Activated CD4-positive, alpha-beta memory T cell treated with anti-CD3 and anti-CD28 coated beads for 36 hours (primary cell): ENCODE measurements around the gene MAPK1. TPM values are rescaled to one million over a fixed set of nuclear protein-coding genes. Genes with fewer than 3 reads are reported as not detected.
"Not testable (repeated sequence)": the region's sequence is repeated elsewhere in the genome, so short reads cannot be mapped to it uniquely, and the experiment has no call there.

Source experiments
- CTCF ChIA-PET: fragments of 350-600 bp; sonication (Branson Sonifier 250); formaldehyde crosslinking; loops from one replicate; lab custom pipeline; 2021; ENCODE audit warnings: antibody characterized with exemption, inconsistent platforms; lab: Charles Lee
- POLR2A ChIA-PET: fragments of 350-600 bp; sonication (Branson Sonifier 250); formaldehyde crosslinking; loops from one replicate; lab custom pipeline; 2021; ENCODE audit warnings: antibody characterized with exemption; lab: Charles Lee
- DNase-seq: peaks from one replicate; pipeline ENCODE4 v3.0.0-alpha.2; 2020
- H3K27ac Mint-ChIP-seq: one replicate; pipeline ENCODE4 v1.8.0; 2021; ENCODE audit warnings: mixed read lengths
- H3K27me3 Mint-ChIP-seq: one replicate; pipeline ENCODE4 v1.8.0; 2021; ENCODE audit warnings: mixed read lengths
- H3K36me3 Mint-ChIP-seq: one replicate; pipeline ENCODE4 v1.8.0; 2021; ENCODE audit warnings: mixed read lengths
- H3K4me1 Mint-ChIP-seq: one replicate; pipeline ENCODE4 v1.8.0; 2021; ENCODE audit warnings: low read depth, mixed read lengths
- H3K4me3 Mint-ChIP-seq: one replicate; pipeline ENCODE4 v1.8.0; 2021; ENCODE audit warnings: mild to moderate bottlenecking, mixed read lengths
- H3K9me3 Mint-ChIP-seq: one replicate; pipeline ENCODE4 v1.8.0; 2021; ENCODE audit warnings: mixed read lengths
- intact Hi-C: fragments of 100-400 bp; cut with micrococcal nuclease; formaldehyde crosslinking; loops from one replicate; pipeline ENCODE4 v1.15.1; 2023
- total RNA-seq, 2 experiments: library from RNA; stranded (reverse); gene quantifications; one replicate each; pipeline ENCODE4 v1.2.3, GENCODE V29; 2021

MAPK1 gene
- total RNA-seq, 2 experiments from 2014 or later = 70.2 to 75.6 TPM

DNA sequence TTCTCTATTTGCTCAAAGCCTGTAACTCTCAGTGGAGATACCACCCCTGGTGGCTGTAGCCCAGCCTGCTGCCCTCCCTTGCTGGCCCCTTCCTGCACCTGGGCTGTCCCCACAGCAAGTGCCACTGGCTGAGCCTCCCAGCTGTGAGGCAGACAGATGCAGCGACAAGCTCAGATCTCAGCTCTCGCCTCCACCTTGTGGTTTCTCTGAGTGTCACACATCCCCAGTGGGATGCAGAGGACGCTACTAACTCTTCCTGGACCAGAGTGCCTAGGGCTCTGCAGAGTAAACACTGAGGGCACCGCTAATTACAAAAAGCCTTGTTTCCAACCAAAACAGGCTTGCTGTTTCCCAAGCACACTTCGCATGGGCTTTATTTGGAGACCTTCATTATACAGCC, 140.8 kb downstream of the MAPK1 start:
- DNase-seq = peak; percentile 54
- Mint-ChIP-seq H3K4me1 (peaks cover 2% of the 10 kb centered on the region), H3K9me3 (no peaks in the 10 kb centered on the region), H3K4me3 (no peak overlapping the region), H3K27ac (no peak overlapping the region), H3K36me3 (no peaks in the 10 kb centered on the region), H3K27me3 (no peaks in the 10 kb centered on the region)
- POLR2A ChIA-PET = no interaction called here
- CTCF ChIA-PET = interaction anchor here (0.6 to 1.0 kb wide), 6 partner anchors 9 to 226 kb away, joined by 3 to 7 read pairs (median 3); partner anchors contain the start of genes PPM1F and YPEL1
- intact Hi-C loops = no loop called here

DNA sequence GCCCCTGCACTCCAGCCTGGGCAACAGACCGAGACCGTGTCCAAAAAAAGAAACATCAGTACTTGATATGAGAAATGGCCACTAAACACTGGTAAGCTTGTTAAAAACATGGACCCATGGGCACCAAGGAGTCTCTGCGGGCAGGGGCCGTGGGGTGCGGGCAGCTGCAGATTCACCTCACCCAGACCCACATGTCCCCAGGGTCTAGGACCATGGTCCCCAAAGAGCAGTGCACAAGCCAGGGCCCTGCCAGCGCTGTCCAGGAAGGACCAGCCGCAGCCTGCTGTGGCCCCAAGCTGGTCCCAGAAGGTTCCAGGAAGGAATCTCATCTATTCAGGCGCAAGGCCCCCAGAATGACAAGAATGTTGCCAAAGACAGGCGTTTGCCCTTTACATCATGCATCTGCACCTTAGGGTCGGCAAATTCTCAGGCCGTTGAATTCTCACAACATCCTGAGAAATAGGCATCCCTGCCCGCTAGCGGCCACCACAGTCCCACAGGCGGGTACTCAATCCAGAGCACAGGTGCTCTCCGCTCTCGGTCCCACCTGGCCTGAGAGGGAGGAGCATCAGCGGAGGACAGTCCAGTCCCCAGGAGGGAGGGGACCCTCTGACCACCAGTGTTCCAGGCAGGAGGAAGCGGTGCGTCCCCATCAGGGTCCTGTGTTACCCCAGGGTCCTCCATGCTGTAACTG, 141.3 kb downstream of the MAPK1 start:
- Mint-ChIP-seq H3K4me3 (no peak overlapping the region), H3K36me3 (no peaks in the 10 kb centered on the region), H3K27me3 (no peaks in the 10 kb centered on the region), H3K4me1 (peaks cover 2% of the 10 kb centered on the region), H3K27ac (no peak overlapping the region), H3K9me3 (no peaks in the 10 kb centered on the region)
- POLR2A ChIA-PET = no interaction called here
- DNase-seq = no peak
- intact Hi-C loops = no loop called here
- CTCF ChIA-PET = interaction anchor here (0.6 to 1.0 kb wide), 6 partner anchors 9 to 227 kb away, joined by 3 to 7 read pairs (median 3); partner anchors contain the start of genes PPM1F and YPEL1

DNA sequence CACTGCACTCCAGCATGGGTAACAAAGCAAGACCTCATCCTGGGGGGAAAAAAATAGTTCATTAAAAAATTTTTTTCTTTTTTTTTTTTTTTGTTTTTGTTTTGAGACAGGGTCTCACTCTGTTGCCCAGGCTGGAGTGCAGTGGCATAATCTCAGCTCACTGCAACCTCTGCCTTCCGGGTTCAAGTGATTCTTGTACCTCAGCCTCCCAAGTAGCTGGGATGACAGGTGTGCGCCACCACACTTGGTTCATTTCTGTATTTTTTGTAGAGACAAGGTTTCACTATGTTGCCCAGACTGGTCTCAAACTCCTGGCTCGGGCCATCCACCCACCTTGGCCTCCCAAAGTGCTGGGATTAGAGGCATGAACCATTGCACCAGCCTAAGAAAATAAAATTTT, 142.9 kb downstream of the MAPK1 start:
- H3K4me1 Mint-ChIP-seq, DNase-seq, H3K27ac Mint-ChIP-seq, H3K36me3 Mint-ChIP-seq, H3K27me3 Mint-ChIP-seq, intact Hi-C loops, H3K4me3 Mint-ChIP-seq, CTCF ChIA-PET, H3K9me3 Mint-ChIP-seq, POLR2A ChIA-PET: not testable (repeated sequence)

GRCh38 chr22:21721195-21721852, 146.1 kb downstream of the MAPK1 start:
- POLR2A ChIA-PET, CTCF ChIA-PET, H3K36me3 Mint-ChIP-seq, H3K9me3 Mint-ChIP-seq, DNase-seq, H3K27ac Mint-ChIP-seq, intact Hi-C loops, H3K4me3 Mint-ChIP-seq, H3K27me3 Mint-ChIP-seq, H3K4me1 Mint-ChIP-seq: not testable (repeated sequence)

- CTCF ChIA-PET = interaction anchor here (3.3 kb wide), 1 partner anchor 233 kb away, joined by 12 read pairs; the partner anchor contains the start of gene PPM1F
- H3K4me3 Mint-ChIP-seq, H3K9me3 Mint-ChIP-seq, H3K4me1 Mint-ChIP-seq, intact Hi-C loops, POLR2A ChIA-PET, DNase-seq, H3K36me3 Mint-ChIP-seq, H3K27me3 Mint-ChIP-seq, H3K27ac Mint-ChIP-seq: not testable (repeated sequence)
Observed at GRCh38 chr22:21720191-21720859, 147.1 kb downstream of the MAPK1 start.

- no peaks in the 10 kb centered on the region for H3K9me3 Mint-ChIP-seq
- H3K27ac Mint-ChIP-seq = no peak overlapping the region
- DNase-seq = no peak
- no peaks in the 10 kb centered on the region for H3K36me3 Mint-ChIP-seq
- no peak overlapping the region for H3K4me3 Mint-ChIP-seq
- CTCF ChIA-PET = interaction anchor here (0.8 to 3.3 kb wide), 3 partner anchors 10 to 234 kb away, joined by 3 to 12 read pairs (median 3); partner anchors contain the start of gene PPM1F
- intact Hi-C loops = no loop called here
- no peaks in the 10 kb centered on the region for H3K4me1 Mint-ChIP-seq
- POLR2A ChIA-PET = interaction anchor here (1.7 kb wide), 1 partner anchor 16 kb away, joined by 6 read pairs; no protein-coding TSS in a partner anchor
- H3K27me3 Mint-ChIP-seq = no peaks in the 10 kb centered on the region
Observed at GRCh38 chr22:21719024-21719423, 148.4 kb downstream of the MAPK1 start.

GRCh38 chr22:21718499-21718898, 148.9 kb downstream of the MAPK1 start:
- CTCF ChIA-PET = interaction anchor here (0.8 to 3.3 kb wide), 2 partner anchors 11 to 235 kb away, joined by 3 to 12 read pairs; partner anchors contain the start of gene PPM1F
- Mint-ChIP-seq H3K27ac (no peak overlapping the region), H3K27me3 (no peaks in the 10 kb centered on the region), H3K4me1 (peaks cover under 1% of the 10 kb centered on the region), H3K36me3 (no peaks in the 10 kb centered on the region), H3K9me3 (no peaks in the 10 kb centered on the region), H3K4me3 (no peak overlapping the region)
- intact Hi-C loops = no loop called here
- DNase-seq = no peak
- POLR2A ChIA-PET = interaction anchor here (1.7 kb wide), 1 partner anchor 16 kb away, joined by 6 read pairs; no protein-coding TSS in a partner anchor

- H3K9me3 Mint-ChIP-seq, H3K27ac Mint-ChIP-seq, H3K4me3 Mint-ChIP-seq, H3K4me1 Mint-ChIP-seq, H3K27me3 Mint-ChIP-seq, POLR2A ChIA-PET, intact Hi-C loops, DNase-seq, H3K36me3 Mint-ChIP-seq: not testable (repeated sequence)
- CTCF ChIA-PET = interaction anchor here (1.2 kb wide), 1 partner anchor 10 kb away, joined by 3 read pairs; no protein-coding TSS in a partner anchor
Observed at GRCh38 chr22:21716395-21717122, 150.9 kb downstream of the MAPK1 start.

DNA sequence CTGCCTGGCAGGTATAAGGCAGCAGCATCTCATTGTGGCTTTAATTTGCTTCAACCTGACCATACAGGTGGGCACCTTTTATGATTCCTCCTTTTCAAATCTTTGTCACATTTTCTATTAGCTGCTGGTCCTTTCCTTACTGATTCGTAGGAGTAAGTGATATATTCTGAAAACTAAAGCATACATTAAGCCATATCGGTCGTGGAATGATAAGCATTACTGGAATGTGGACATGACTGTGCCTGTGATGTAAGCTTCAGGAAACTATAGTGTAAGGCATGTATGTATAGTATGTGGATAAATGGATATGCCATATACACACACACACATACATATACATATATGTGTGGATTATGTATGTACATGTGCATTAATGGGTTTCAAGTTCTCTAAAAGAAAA, 152.7 kb downstream of the MAPK1 start:
- H3K27ac Mint-ChIP-seq = no peak overlapping the region
- intact Hi-C loops = no loop called here
- H3K36me3 Mint-ChIP-seq = no peaks in the 10 kb centered on the region
- no peaks in the 10 kb centered on the region for H3K27me3 Mint-ChIP-seq
- H3K9me3 Mint-ChIP-seq = no peaks in the 10 kb centered on the region
- H3K4me1 Mint-ChIP-seq = peaks cover 8% of the 10 kb centered on the region
- ChIA-PET CTCF (interaction anchor here (0.7 to 1.7 kb wide), 3 partner anchors 78 to 238 kb away, joined by 3 to 4 read pairs (median 3); partner anchors contain the start of gene PPM1F), POLR2A (no interaction called here)
- no peak overlapping the region for H3K4me3 Mint-ChIP-seq
- DNase-seq = no peak

- H3K9me3 Mint-ChIP-seq = no peaks in the 10 kb centered on the region
- CTCF ChIA-PET = interaction anchor here (0.6 to 1.7 kb wide), 12 partner anchors 19 to 268 kb away, joined by 3 to 7 read pairs (median 4); partner anchors contain the start of genes PPM1F, TOP3B and YPEL1
- H3K27ac Mint-ChIP-seq = no peak overlapping the region
- no peaks in the 10 kb centered on the region for H3K36me3 Mint-ChIP-seq
- intact Hi-C loops = no loop called here
- POLR2A ChIA-PET = no interaction called here
- DNase-seq = no peak
- H3K27me3 Mint-ChIP-seq = no peaks in the 10 kb centered on the region
- peaks cover 8% of the 10 kb centered on the region for H3K4me1 Mint-ChIP-seq
- no peak overlapping the region for H3K4me3 Mint-ChIP-seq
Observed at GRCh38 chr22:21714059-21714770, 153.2 kb downstream of the MAPK1 start.
